Measurements from ENCODE around the gene SORT1.
A peak's percentile ranks its signal among the peaks of the same experiment; 100 is the strongest.
"Not testable (repeated sequence)": the region's sequence is repeated elsewhere in the genome, so short reads cannot be mapped to it uniquely, and the experiment has no call there.

Gene SORT1

GRCh38 chr1:109397581-109398342 lies at the start of gene SORT1:
Gene SORT1 (minus strand): TSS chr1:109397918. CDS start chr1:109397892, 26 bp downstream.
- DNase-seq: peak; percentile 60 to 79

GRCh38 chr1:109445949-109446695 lies 48.4 kb upstream of the SORT1 start:
- DNase-seq: not testable (repeated sequence)

GRCh38 chr1:109444346-109444745 lies 46.6 kb upstream of the SORT1 start:
- DNase-seq: no peak

GRCh38 chr1:109443476-109443875 lies 45.8 kb upstream of the SORT1 start:
- DNase-seq: no peak

GRCh38 chr1:109441069-109441468 lies 43.4 kb upstream of the SORT1 start:
- no peak for DNase-seq

- no peak for DNase-seq
Measured at GRCh38 chr1:109438798-109439297, 41.1 kb upstream of the SORT1 start.

GRCh38 chr1:109434484-109434883 lies 36.8 kb upstream of the SORT1 start:
- DNase-seq: no peak

GRCh38 chr1:109433322-109433721 lies 35.6 kb upstream of the SORT1 start:
- DNase-seq: no peak

- no peak for DNase-seq
Measured at GRCh38 chr1:109432336-109432735, 34.6 kb upstream of the SORT1 start.

- no peak for DNase-seq
Measured at GRCh38 chr1:109427171-109427467, 29.4 kb upstream of the SORT1 start.

GRCh38 chr1:109426281-109427170 lies 28.8 kb upstream of the SORT1 start, which contains the start of gene PSMA5:
Gene PSMA5 (minus strand): TSS chr1:109426448. CDS start chr1:109426330, 118 bp downstream.
- DNase-seq: peak; percentile 96 to 97

GRCh38 chr1:109425391-109426280 lies 27.9 kb upstream of the SORT1 start:
- peak; percentile 56 to 59 for DNase-seq

- DNase-seq: no peak
Measured at GRCh38 chr1:109423498-109423897, 25.8 kb upstream of the SORT1 start.

- no peak for DNase-seq
Measured at GRCh38 chr1:109412551-109412950, 14.8 kb upstream of the SORT1 start.

GRCh38 chr1:109404838-109405237 lies 7.1 kb upstream of the SORT1 start:
- DNase-seq: no peak

GRCh38 chr1:109402025-109402424 lies 4.3 kb upstream of the SORT1 start:
- no peak for DNase-seq

- no peak for DNase-seq
Measured at GRCh38 chr1:109400035-109400655, 2.4 kb upstream of the SORT1 start.

GRCh38 chr1:109399326-109399957 lies 1.7 kb upstream of the SORT1 start:
- peak in 1 of 2 experiments; percentile 57 for DNase-seq

- no peak for DNase-seq
Measured at GRCh38 chr1:109398343-109399225, 866 bp upstream of the SORT1 start.

Measured in SW 1271 (cell line).